Stimulated activated effector memory CD8-positive, alpha-beta T cell treated with anti-CD3 and anti-CD28 coated beads, Interleukin-12 subunit alpha, Interleukin-12 subunit beta, amount 100 ng/mL, for 72 hours (primary cell): ENCODE results near the gene CEP112.

Source experiments
- ATAC-seq: fragments of 150-1000 bp; cut with Tn5 transposase; 2 replicates; pipeline ENCODE4 v1.10.0; 2021
- DNase-seq, 2 donors: peaks; one replicate each; pipeline ENCODE4 v3.0.0; 2021 to 2022; ENCODE audit warnings: low spot score in 2 of 2
- H3K27ac Mint-ChIP-seq: one replicate; pipeline ENCODE4 v1.8.0; 2022; ENCODE audit warnings: mild to moderate bottlenecking, mixed read lengths
- H3K36me3 Mint-ChIP-seq: one replicate; pipeline ENCODE4 v1.8.0; 2022; ENCODE audit warnings: mild to moderate bottlenecking, mixed read lengths
- H3K4me1 Mint-ChIP-seq: one replicate; pipeline ENCODE4 v1.8.0; 2022; ENCODE audit warnings: mixed read lengths
- H3K4me3 Mint-ChIP-seq: one replicate; pipeline ENCODE4 v1.8.0; 2022; ENCODE audit warnings: mild to moderate bottlenecking, mixed read lengths
- H3K9me3 Mint-ChIP-seq: one replicate; pipeline ENCODE4 v1.8.0; 2022; ENCODE audit warnings: mixed read lengths

Gene CEP112

GRCh38 chr17:65595071-65595656 lies 596.8 kb downstream of the CEP112 start:
- Mint-ChIP-seq H3K4me3 (no peak overlapping the region), H3K27ac (no peak overlapping the region), H3K4me1 (no peaks in the 10 kb centered on the region), H3K9me3 (no peaks in the 10 kb centered on the region), H3K36me3 (no peaks in the 10 kb centered on the region)
- ATAC-seq, result peak; percentile 11
- DNase-seq, result no peak

GRCh38 chr17:65593855-65594845 lies 597.8 kb downstream of the CEP112 start:
- no peaks in the 10 kb centered on the region for H3K4me1 Mint-ChIP-seq
- no peak overlapping the region for H3K27ac Mint-ChIP-seq

GRCh38 chr17:65593092-65593854 lies 598.7 kb downstream of the CEP112 start:
- Mint-ChIP-seq H3K27ac (no peak overlapping the region), H3K9me3 (no peaks in the 10 kb centered on the region)
- ATAC-seq, result no peak

More at GRCh38 chr17:65593855-65594845, 597.8 kb downstream of the CEP112 start:
- no peak for ATAC-seq
- DNase-seq, result no peak
- no peaks in the 10 kb centered on the region for H3K36me3 Mint-ChIP-seq
- no peaks in the 10 kb centered on the region for H3K9me3 Mint-ChIP-seq
- peak overlapping the region; percentile 14 for H3K4me3 Mint-ChIP-seq

GRCh38 chr17:65592125-65592965 lies 599.6 kb downstream of the CEP112 start:
- H3K27ac Mint-ChIP-seq, result no peak overlapping the region
- H3K9me3 Mint-ChIP-seq, result no peaks in the 10 kb centered on the region
- no peaks in the 10 kb centered on the region for H3K36me3 Mint-ChIP-seq
- no peak for ATAC-seq
- no peak overlapping the region for H3K4me3 Mint-ChIP-seq
- no peaks in the 10 kb centered on the region for H3K4me1 Mint-ChIP-seq
- no peak for DNase-seq

More at GRCh38 chr17:65593092-65593854, 598.7 kb downstream of the CEP112 start:
- no peak for DNase-seq
- H3K4me3 Mint-ChIP-seq, result peak overlapping the region; percentile 14
- no peaks in the 10 kb centered on the region for H3K4me1 Mint-ChIP-seq
- H3K36me3 Mint-ChIP-seq, result no peaks in the 10 kb centered on the region

GRCh38 chr17:65589321-65589720 lies 602.6 kb downstream of the CEP112 start:
- DNase-seq, result no peak
- no peak overlapping the region for H3K4me3 Mint-ChIP-seq
- ATAC-seq, result no peak
- H3K36me3 Mint-ChIP-seq, result no peaks in the 10 kb centered on the region
- H3K27ac Mint-ChIP-seq, result no peak overlapping the region
- H3K4me1 Mint-ChIP-seq, result peaks cover 7% of the 10 kb centered on the region
- no peaks in the 10 kb centered on the region for H3K9me3 Mint-ChIP-seq

GRCh38 chr17:65588181-65588808 lies 603.6 kb downstream of the CEP112 start:
- Mint-ChIP-seq H3K9me3 (no peaks in the 10 kb centered on the region), H3K36me3 (no peaks in the 10 kb centered on the region), H3K4me1 (peaks cover 11% of the 10 kb centered on the region), H3K4me3 (no peak overlapping the region), H3K27ac (no peak overlapping the region)
- DNase-seq (no peak), ATAC-seq (no peak)

GRCh38 chr17:65587534-65588180 lies 604.3 kb downstream of the CEP112 start:
- DNase-seq (no peak), ATAC-seq (no peak)
- Mint-ChIP-seq H3K27ac (no peak overlapping the region), H3K4me1 (peaks cover 11% of the 10 kb centered on the region), H3K4me3 (no peak overlapping the region), H3K9me3 (no peaks in the 10 kb centered on the region), H3K36me3 (no peaks in the 10 kb centered on the region)

GRCh38 chr17:65586899-65587298 lies 605.0 kb downstream of the CEP112 start:
- Mint-ChIP-seq H3K4me1 (peaks cover 11% of the 10 kb centered on the region), H3K9me3 (no peaks in the 10 kb centered on the region), H3K36me3 (no peaks in the 10 kb centered on the region), H3K27ac (no peak overlapping the region), H3K4me3 (no peak overlapping the region)
- DNase-seq, result no peak
- no peak for ATAC-seq
